DOHH2 (cell line): Measurements from ENCODE around the gene ENOX1.

Source experiments
- EZH2phosphoT487 ChIP-seq: fragments of 200-600 bp; sonication (generic); IDR thresholded peaks from 2 replicates; pipeline ENCODE4 v1.6.1; 2017; ENCODE audit warnings: borderline replicate concordance, mild to moderate bottlenecking, antibody characterized with exemption, low read length, moderate library complexity, mixed read lengths
- TF ChIP-seq, protein P1 (sequence below): fragments of 200-600 bp; sonication (generic); IDR thresholded peaks from one replicate; pipeline ENCODE4 v1.5.1; 2014; ENCODE audit warnings: antibody characterized with exemption, mild to moderate bottlenecking, low read depth, low read length; ENCODE audit not compliant: poor library complexity, severe bottlenecking

DNA sequence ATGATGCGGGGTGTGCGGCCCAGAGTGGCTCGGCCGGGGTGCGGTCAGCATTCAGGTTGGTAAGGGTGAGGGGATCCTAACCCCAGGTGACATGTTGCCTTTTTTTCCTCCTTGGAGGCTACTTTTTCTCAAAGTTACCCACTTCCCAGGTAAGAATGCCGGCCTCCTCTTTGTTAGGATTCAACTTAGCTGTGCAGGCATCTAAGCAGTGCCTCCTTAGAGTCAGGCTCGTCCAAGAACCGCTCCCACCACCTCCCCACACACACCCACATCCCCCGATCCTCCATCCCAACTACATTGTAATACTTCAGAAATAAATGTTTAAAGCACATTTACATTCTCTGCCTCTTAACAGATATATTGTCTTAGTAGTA, 733 bp upstream of the ENOX1 start:
- TF ChIP-seq, protein P1, sequence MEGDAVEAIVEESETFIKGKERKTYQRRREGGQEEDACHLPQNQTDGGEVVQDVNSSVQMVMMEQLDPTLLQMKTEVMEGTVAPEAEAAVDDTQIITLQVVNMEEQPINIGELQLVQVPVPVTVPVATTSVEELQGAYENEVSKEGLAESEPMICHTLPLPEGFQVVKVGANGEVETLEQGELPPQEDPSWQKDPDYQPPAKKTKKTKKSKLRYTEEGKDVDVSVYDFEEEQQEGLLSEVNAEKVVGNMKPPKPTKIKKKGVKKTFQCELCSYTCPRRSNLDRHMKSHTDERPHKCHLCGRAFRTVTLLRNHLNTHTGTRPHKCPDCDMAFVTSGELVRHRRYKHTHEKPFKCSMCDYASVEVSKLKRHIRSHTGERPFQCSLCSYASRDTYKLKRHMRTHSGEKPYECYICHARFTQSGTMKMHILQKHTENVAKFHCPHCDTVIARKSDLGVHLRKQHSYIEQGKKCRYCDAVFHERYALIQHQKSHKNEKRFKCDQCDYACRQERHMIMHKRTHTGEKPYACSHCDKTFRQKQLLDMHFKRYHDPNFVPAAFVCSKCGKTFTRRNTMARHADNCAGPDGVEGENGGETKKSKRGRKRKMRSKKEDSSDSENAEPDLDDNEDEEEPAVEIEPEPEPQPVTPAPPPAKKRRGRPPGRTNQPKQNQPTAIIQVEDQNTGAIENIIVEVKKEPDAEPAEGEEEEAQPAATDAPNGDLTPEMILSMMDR, result no peak
- no peak for TF ChIP-seq EZH2phosphoT487
